Measurements from ENCODE around the gene CYP24A1.
"Not testable (repeated sequence)": the region's sequence is repeated elsewhere in the genome, so short reads cannot be mapped to it uniquely, and the experiment has no call there.

Gene CYP24A1

GRCh38 chr20:54126806-54127655, 46.8 kb downstream of the CYP24A1 start:
- intact Hi-C loops (cut with DNase I), result no loop called here
- DNase-seq, result no peak

- intact Hi-C loops (cut with DNase I); DNase-seq: not testable (repeated sequence)
Observed at GRCh38 chr20:54126328-54126727, 47.5 kb downstream of the CYP24A1 start.

- DNase-seq, result no peak
- intact Hi-C loops (cut with DNase I), result no loop called here
Observed at GRCh38 chr20:54123587-54124180, 50.1 kb downstream of the CYP24A1 start.

- intact Hi-C loops (cut with DNase I), result no loop called here
- no peak for DNase-seq
Observed at GRCh38 chr20:54122681-54123586, 50.9 kb downstream of the CYP24A1 start.

GRCh38 chr20:54122189-54122588, 51.6 kb downstream of the CYP24A1 start:
- intact Hi-C loops (cut with DNase I), result no loop called here
- no peak for DNase-seq

- DNase-seq, result no peak
- intact Hi-C loops (cut with DNase I), result no loop called here
Observed at GRCh38 chr20:54119744-54120143, 54.0 kb downstream of the CYP24A1 start.

- intact Hi-C loops (cut with DNase I), result no loop called here
- DNase-seq, result no peak
Observed at GRCh38 chr20:54118220-54119001, 55.4 kb downstream of the CYP24A1 start.

- intact Hi-C loops (cut with DNase I), result no loop called here
- DNase-seq, result no peak
Observed at GRCh38 chr20:54116550-54117235, 57.1 kb downstream of the CYP24A1 start.

GRCh38 chr20:54115172-54115854, 58.5 kb downstream of the CYP24A1 start:
- intact Hi-C loops (cut with DNase I), result no loop called here
- no peak for DNase-seq

- intact Hi-C loops (cut with DNase I), result no loop called here
- no peak for DNase-seq
Observed at GRCh38 chr20:54114109-54114508, 59.7 kb downstream of the CYP24A1 start.

- DNase-seq, result no peak
- intact Hi-C loops (cut with DNase I), result no loop called here
Observed at GRCh38 chr20:54113566-54113965, 60.2 kb downstream of the CYP24A1 start.

- DNase-seq, result no peak
- intact Hi-C loops (cut with DNase I), result no loop called here
Observed at GRCh38 chr20:54112221-54112884, 61.4 kb downstream of the CYP24A1 start.

GRCh38 chr20:54111460-54111859, 62.3 kb downstream of the CYP24A1 start:
- intact Hi-C loops (cut with DNase I), result no loop called here
- DNase-seq, result no peak

GRCh38 chr20:54110457-54110856, 63.3 kb downstream of the CYP24A1 start:
- intact Hi-C loops (cut with DNase I), result no loop called here
- DNase-seq, result no peak

GRCh38 chr20:54110041-54110440, 63.7 kb downstream of the CYP24A1 start:
- intact Hi-C loops (cut with DNase I), result no loop called here
- DNase-seq, result no peak

- no peak for DNase-seq
- intact Hi-C loops (cut with DNase I), result loop anchor here (10.0 kb wide), 1 partner anchor 536 kb away; no protein-coding TSS in a partner anchor
Observed at GRCh38 chr20:54108817-54109216, 65.0 kb downstream of the CYP24A1 start.

- intact Hi-C loops (cut with DNase I), result loop anchor here (10.0 kb wide), 1 partner anchor 537 kb away; no protein-coding TSS in a partner anchor
- DNase-seq, result no peak
Observed at GRCh38 chr20:54108326-54108642, 65.5 kb downstream of the CYP24A1 start.

All from head of caudate nucleus (tissue), 42 donors.